PC-3 (cell line): ENCODE measurements around the gene EPHA3. TPM values are rescaled to one million over a fixed set of nuclear protein-coding genes. Genes with fewer than 3 reads are reported as not detected.

Experiments used
- ATAC-seq: fragments of 200-7000 bp; cut with Tn5 transposase; 2 replicates; pipeline ENCODE4 v1.9.1; 2020; ENCODE audit warnings: mild to moderate bottlenecking, moderate library complexity
- BruUV-seq: library from RNA; stranded (reverse); fragments of 400-500 nt; replicated peaks from 2 replicates; lab custom pipeline; 2021; lab: Mats Ljungman, UMichigan
- CTCF ChIA-PET: fragments of 300-600 bp; sonication (Branson Sonifier 250); formaldehyde crosslinking; loops from one replicate; lab custom pipeline; 2022; ENCODE audit warnings: antibody characterized with exemption; lab: Charles Lee
- POLR2A ChIA-PET: fragments of 300-600 bp; sonication (Branson Sonifier 250); formaldehyde crosslinking; loops from one replicate; lab custom pipeline; 2022; ENCODE audit warnings: antibody characterized with exemption; ENCODE audit not compliant: unreplicated experiment; lab: Charles Lee
- DNase-seq: peaks from one replicate; pipeline ENCODE4 v3.0.0-alpha.2; 2015
- H2AFZ ChIP-seq: fragments of 300-600 bp; sonication (generic); 2 replicates; pipeline ENCODE4 v1.6.0; 2016; ENCODE audit warnings: antibody characterized with exemption, low read length
- H3F3A ChIP-seq: fragments of 300-600 bp; sonication (generic); one replicate; pipeline ENCODE4 v1.6.0; 2017; ENCODE audit warnings: antibody characterized with exemption, low read length, control low read depth, mild to moderate bottlenecking; ENCODE audit not compliant: unreplicated experiment
- H3K27ac ChIP-seq: fragments of 300-600 bp; sonication (generic); 2 replicates; pipeline ENCODE4 v1.5.1; 2016; ENCODE audit warnings: mild to moderate bottlenecking, low read length
- H3K27me3 ChIP-seq: fragments of 300-600 bp; sonication (generic); 2 replicates; pipeline ENCODE4 v1.6.1; 2016; ENCODE audit warnings: low read length, mixed read lengths
- H3K36me3 ChIP-seq: fragments of 300-600 bp; sonication (generic); 2 replicates; pipeline ENCODE4 v1.6.1; 2016; ENCODE audit warnings: low read depth, mixed run types, low read length, mixed read lengths
- H3K4me1 ChIP-seq: fragments of 300-600 bp; sonication (generic); 2 replicates; pipeline ENCODE4 v1.5.1; 2016; ENCODE audit warnings: low read length; ENCODE audit not compliant: insufficient read depth
- H3K4me2 ChIP-seq: fragments of 300-600 bp; sonication (generic); 2 replicates; pipeline ENCODE4 v1.6.0; 2016; ENCODE audit warnings: low read length
- H3K4me3 ChIP-seq: fragments of 300-600 bp; sonication (generic); 2 replicates; pipeline ENCODE4 v1.5.1; 2016; ENCODE audit warnings: mild to moderate bottlenecking, low read length, mixed read lengths
- H3K79me2 ChIP-seq: fragments of 300-600 bp; sonication (generic); 2 replicates; pipeline ENCODE4 v1.6.1; 2017; ENCODE audit warnings: low read length, mixed read lengths
- H3K9ac ChIP-seq: fragments of 300-600 bp; sonication (generic); 2 replicates; pipeline ENCODE4 v1.6.0; 2016; ENCODE audit warnings: mild to moderate bottlenecking, low read length
- H3K9me2 ChIP-seq: fragments of 300-600 bp; sonication (generic); replicated peaks from 2 replicates; pipeline ENCODE4 v1.6.1; 2016; ENCODE audit warnings: mixed run types, low read length, mixed read lengths
- H3K9me3 ChIP-seq: fragments of 300-600 bp; sonication (generic); 2 replicates; pipeline ENCODE4 v1.6.1; 2016; ENCODE audit warnings: low read length, mixed read lengths
- H4K20me1 ChIP-seq: fragments of 300-600 bp; sonication (generic); 2 replicates; pipeline ENCODE4 v1.6.1; 2016; ENCODE audit warnings: low read length, mixed read lengths
- CTCF ChIP-seq: fragments of 300-600 bp; sonication (generic); conservative IDR thresholded peaks from 2 replicates; pipeline ENCODE4 v1.5.1; 2017; ENCODE audit warnings: antibody characterized with exemption, low read depth, mild to moderate bottlenecking, low read length
- EZH2 ChIP-seq: fragments of 300-600 bp; sonication (generic); IDR thresholded peaks from one replicate; pipeline ENCODE4 v1.6.1; 2017; ENCODE audit warnings: antibody characterized with exemption, mild to moderate bottlenecking, low read length; ENCODE audit not compliant: unreplicated experiment
- EZH2phosphoT487 ChIP-seq: fragments of 300-600 bp; sonication (generic); IDR thresholded peaks from 2 replicates; pipeline ENCODE4 v1.6.1; 2018; ENCODE audit warnings: mild to moderate bottlenecking, antibody characterized with exemption, low read length, borderline replicate concordance
- intact Hi-C: fragments of 100-400 bp; cut with micrococcal nuclease; formaldehyde crosslinking; loops from 2 replicates; pipeline ENCODE4 v1.9.0; 2023
- total RNA-seq: library from RNA; depleted of rRNA; stranded (reverse); fragments of >200 nt; gene quantifications from 2 replicates; pipeline ENCODE4 v1.2.3, GENCODE V29; 2014

Gene EPHA3
- total RNA-seq, 1 experiment from 2014 or later: 0.33 TPM

GRCh38 chr3:89441141-89441540 is 333.7 kb downstream of the EPHA3 start:
- no TSS peak for BruUV-seq
- intact Hi-C loops: no loop called here
- TF ChIP-seq CTCF: no peak
- no peak for TF ChIP-seq EZH2
- TF ChIP-seq EZH2phosphoT487: no peak
- no peak overlapping the region for H3K9ac ChIP-seq
- H3K9me3 ChIP-seq: no peaks in the 10 kb centered on the region
- ChIA-PET POLR2A (interaction anchor here (0.7 kb wide), 1 partner anchor 291 kb away, joined by 4 read pairs; no protein-coding TSS in a partner anchor), CTCF (no interaction called here)
- ATAC-seq: no peak
- H3K4me2 ChIP-seq: no peak overlapping the region
- H3K79me2 ChIP-seq: no peaks in the 10 kb centered on the region
- H3K4me3 ChIP-seq: no peak overlapping the region
- no peaks in the 10 kb centered on the region for H3K9me2 ChIP-seq
- peaks cover 69% of the 10 kb centered on the region for H3K27me3 ChIP-seq
- H3K36me3 ChIP-seq: no peaks in the 10 kb centered on the region
- H3F3A ChIP-seq: no peaks in the 10 kb centered on the region
- no peaks in the 10 kb centered on the region for H4K20me1 ChIP-seq
- H3K4me1 ChIP-seq: no peaks in the 10 kb centered on the region
- DNase-seq: no peak
- H3K27ac ChIP-seq: no peak overlapping the region
- H2AFZ ChIP-seq: no peak overlapping the region

- Histone ChIP-seq H3K27ac (no peak overlapping the region), H3K4me1 (no peaks in the 10 kb centered on the region), H3K9me3 (no peaks in the 10 kb centered on the region), H3K4me2 (no peak overlapping the region), H3K9me2 (no peaks in the 10 kb centered on the region), H3F3A (no peaks in the 10 kb centered on the region), H3K79me2 (no peaks in the 10 kb centered on the region), H2AFZ (no peak overlapping the region), H4K20me1 (no peaks in the 10 kb centered on the region), H3K27me3 (peaks cover 57% of the 10 kb centered on the region), H3K36me3 (no peaks in the 10 kb centered on the region), H3K4me3 (no peak overlapping the region), H3K9ac (no peak overlapping the region)
- intact Hi-C loops: no loop called here
- no peak for DNase-seq
- ATAC-seq: no peak
- no TSS peak for BruUV-seq
- CTCF ChIA-PET: no interaction called here
- TF ChIP-seq CTCF: no peak
- TF ChIP-seq EZH2phosphoT487: no peak
- POLR2A ChIA-PET: no interaction called here
These were observed 339.2 kb downstream of the EPHA3 start for GRCh38 chr3:89446593-89446992.

- no TSS peak for BruUV-seq
- ATAC-seq: no peak
These were observed 339.8 kb downstream of the EPHA3 start for GRCh38 chr3:89447243-89447642.

More at GRCh38 chr3:89447243-89447642, 339.8 kb downstream of the EPHA3 start:
- Histone ChIP-seq H3K9me3 (no peaks in the 10 kb centered on the region), H3K36me3 (no peaks in the 10 kb centered on the region), H3K9ac (no peak overlapping the region), H3K79me2 (no peaks in the 10 kb centered on the region), H3K4me2 (no peak overlapping the region), H4K20me1 (no peaks in the 10 kb centered on the region), H3K9me2 (no peaks in the 10 kb centered on the region), H3K4me3 (no peak overlapping the region), H3K4me1 (no peaks in the 10 kb centered on the region), H3F3A (no peaks in the 10 kb centered on the region), H2AFZ (no peak overlapping the region), H3K27ac (no peak overlapping the region), H3K27me3 (peaks cover 54% of the 10 kb centered on the region)
- TF ChIP-seq EZH2: no peak
- no peak for TF ChIP-seq EZH2phosphoT487
- TF ChIP-seq CTCF: no peak
- intact Hi-C loops: no loop called here
- DNase-seq: no peak
- ChIA-PET CTCF (no interaction called here), POLR2A (no interaction called here)
